Activated CD4-positive, alpha-beta memory T cell treated with anti-CD3 and anti-CD28 coated beads for 36 hours (primary cell): ENCODE results near the gene DNPEP. TPM values are rescaled to one million over a fixed set of nuclear protein-coding genes. Genes with fewer than 3 reads are reported as not detected.
"Not testable (repeated sequence)": the region's sequence is repeated elsewhere in the genome, so short reads cannot be mapped to it uniquely, and the experiment has no call there.

Experiments
- CTCF ChIA-PET: fragments of 350-600 bp; sonication (Branson Sonifier 250); formaldehyde crosslinking; loops from one replicate; lab custom pipeline; 2021; ENCODE audit warnings: antibody characterized with exemption, inconsistent platforms; lab: Charles Lee
- POLR2A ChIA-PET: fragments of 350-600 bp; sonication (Branson Sonifier 250); formaldehyde crosslinking; loops from one replicate; lab custom pipeline; 2021; ENCODE audit warnings: antibody characterized with exemption; lab: Charles Lee
- DNase-seq: peaks from one replicate; pipeline ENCODE4 v3.0.0-alpha.2; 2020
- H3K27ac Mint-ChIP-seq: one replicate; pipeline ENCODE4 v1.8.0; 2021; ENCODE audit warnings: mixed read lengths
- H3K27me3 Mint-ChIP-seq: one replicate; pipeline ENCODE4 v1.8.0; 2021; ENCODE audit warnings: mixed read lengths
- H3K36me3 Mint-ChIP-seq: one replicate; pipeline ENCODE4 v1.8.0; 2021; ENCODE audit warnings: mixed read lengths
- H3K4me1 Mint-ChIP-seq: one replicate; pipeline ENCODE4 v1.8.0; 2021; ENCODE audit warnings: low read depth, mixed read lengths
- H3K4me3 Mint-ChIP-seq: one replicate; pipeline ENCODE4 v1.8.0; 2021; ENCODE audit warnings: mild to moderate bottlenecking, mixed read lengths
- H3K9me3 Mint-ChIP-seq: one replicate; pipeline ENCODE4 v1.8.0; 2021; ENCODE audit warnings: mixed read lengths
- intact Hi-C: fragments of 100-400 bp; cut with micrococcal nuclease; formaldehyde crosslinking; loops from one replicate; pipeline ENCODE4 v1.15.1; 2023
- total RNA-seq, 2 experiments: library from RNA; stranded (reverse); gene quantifications; one replicate each; pipeline ENCODE4 v1.2.3, GENCODE V29; 2021

Gene DNPEP
- total RNA-seq, 2 experiments from 2014 or later, result 71.6 to 74.2 TPM

- POLR2A ChIA-PET, DNase-seq, H3K27me3 Mint-ChIP-seq, H3K27ac Mint-ChIP-seq, H3K9me3 Mint-ChIP-seq, H3K36me3 Mint-ChIP-seq, CTCF ChIA-PET, intact Hi-C loops, H3K4me3 Mint-ChIP-seq: not testable (repeated sequence)
- H3K4me1 Mint-ChIP-seq, result peaks cover 10% of the 10 kb centered on the region
Measured at GRCh38 chr2:219395056-219395455, 7.3 kb upstream of the DNPEP start.

DNA sequence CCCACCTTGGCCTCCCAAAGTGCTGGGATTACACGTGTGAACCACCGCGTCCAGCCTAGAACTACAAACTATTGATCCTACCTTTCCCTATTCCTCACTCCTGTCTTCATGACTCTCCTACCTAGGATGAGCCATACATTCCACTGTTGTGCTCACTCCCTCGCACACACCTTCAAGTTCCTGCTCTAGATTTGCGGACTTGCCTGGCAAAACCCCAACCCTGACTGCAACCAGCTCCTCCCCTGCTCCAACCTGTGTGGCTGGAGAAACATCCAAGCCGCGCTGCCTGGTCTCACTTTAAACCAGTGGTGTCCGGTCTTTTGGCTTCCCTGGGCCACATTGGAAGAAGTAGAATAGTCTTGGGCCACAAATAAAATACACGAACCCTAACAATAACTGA, 5.0 kb upstream of the DNPEP start:
- Mint-ChIP-seq H3K36me3 (no peaks in the 10 kb centered on the region), H3K4me3 (no peak overlapping the region), H3K9me3 (no peaks in the 10 kb centered on the region), H3K27ac (no peak overlapping the region), H3K4me1 (peaks cover 16% of the 10 kb centered on the region), H3K27me3 (no peaks in the 10 kb centered on the region)
- intact Hi-C loops, result no loop called here
- POLR2A ChIA-PET, result no interaction called here
- CTCF ChIA-PET, result interaction anchor here (0.8 to 1.6 kb wide), 3 partner anchors 9 to 139 kb away, joined by 3 to 14 read pairs (median 4); no protein-coding TSS in a partner anchor
- no peak for DNase-seq

DNA sequence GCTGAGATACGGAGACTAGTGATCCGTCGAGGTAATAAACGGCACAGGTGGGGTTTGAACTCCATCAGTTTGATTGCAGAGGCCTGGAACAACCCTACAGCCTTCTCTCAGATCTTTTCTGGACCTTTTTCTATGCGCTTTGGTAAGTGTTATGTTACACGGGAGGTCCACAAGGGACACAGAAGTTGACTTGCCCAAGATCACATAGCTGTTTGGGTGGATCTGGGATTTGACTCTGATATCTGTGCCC, 1.1 kb upstream of the DNPEP start:
- Mint-ChIP-seq H3K36me3 (peaks cover 18% of the 10 kb centered on the region), H3K27me3 (no peaks in the 10 kb centered on the region), H3K9me3 (no peaks in the 10 kb centered on the region), H3K27ac (peak overlapping the region; percentile 66), H3K4me3 (peak overlapping the region; percentile 69), H3K4me1 (peaks cover 16% of the 10 kb centered on the region)
- ChIA-PET POLR2A (interaction anchor here (0.8 to 1.9 kb wide), 4 partner anchors 8 to 155 kb away, joined by 3 to 6 read pairs (median 4); partner anchors contain the start of genes CHPF and TMEM198), CTCF (interaction anchor here (0.9 to 3.0 kb wide), 13 partner anchors 14 to 183 kb away, joined by 3 to 18 read pairs (median 4); partner anchors contain the start of genes DNAJB2, GMPPA, TUBA4B and ZFAND2B)
- DNase-seq, result no peak
- intact Hi-C loops, result loop anchor here (1.0 to 5.0 kb wide), 11 partner anchors 109 to 982 kb away; partner anchors contain the start of genes ANKZF1, ATG9A, CHPF and GMPPA

DNA sequence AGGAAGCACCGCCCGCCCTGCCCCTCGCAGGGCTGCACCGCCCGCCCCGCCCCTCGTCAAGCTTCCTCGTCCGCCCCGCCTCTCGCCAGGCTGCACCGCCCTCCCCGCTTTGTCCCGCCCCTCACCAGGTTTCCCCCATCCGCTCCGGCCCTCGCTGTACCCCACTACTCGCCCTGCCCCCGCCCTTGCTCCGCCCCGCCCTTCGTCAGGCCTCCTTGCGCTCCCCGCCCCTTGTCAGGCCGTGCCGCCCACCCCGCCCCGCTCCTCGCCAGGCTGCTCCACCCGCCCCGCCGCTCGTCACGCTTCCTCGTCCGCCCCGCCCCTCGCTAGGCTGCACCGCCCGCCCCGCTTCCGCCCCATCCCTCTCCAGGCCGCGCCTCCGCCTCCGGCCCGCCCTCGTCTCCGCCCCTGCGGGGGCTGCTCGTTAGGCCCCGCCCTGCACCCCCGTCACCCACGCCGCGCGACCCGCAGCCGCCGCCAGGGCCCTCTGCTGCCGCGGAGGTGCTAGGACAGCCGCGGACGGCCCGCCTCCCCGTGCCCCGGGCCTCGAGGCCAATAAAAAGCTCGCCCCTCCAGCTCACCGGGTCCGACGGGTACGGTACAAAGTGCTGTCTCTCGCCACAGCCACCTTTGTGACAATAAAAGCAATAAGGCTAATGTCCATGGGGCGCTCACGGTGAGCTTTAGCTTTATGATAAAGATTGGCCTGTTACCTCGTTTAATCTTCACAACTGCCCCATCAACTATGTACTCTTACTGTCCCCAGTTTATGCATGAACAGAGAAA, 602 bp upstream of the DNPEP start:
- Mint-ChIP-seq H3K27me3 (no peaks in the 10 kb centered on the region), H3K4me3 (peak overlapping the region; percentile 69), H3K9me3 (no peaks in the 10 kb centered on the region), H3K36me3 (peaks cover 23% of the 10 kb centered on the region), H3K27ac (peak overlapping the region; percentile 66), H3K4me1 (peaks cover 16% of the 10 kb centered on the region)
- intact Hi-C loops, result loop anchor here (1.0 to 5.0 kb wide), 11 partner anchors 110 to 981 kb away; partner anchors contain the start of genes ANKZF1, ATG9A, CHPF and GMPPA
- POLR2A ChIA-PET, result interaction anchor here (0.8 to 1.9 kb wide), 10 partner anchors 9 to 491 kb away, joined by 3 to 6 read pairs (median 4); partner anchors contain the start of genes CHPF, CNPPD1, DNAJB2 and GMPPA
- CTCF ChIA-PET, result interaction anchor here (0.7 to 3.0 kb wide), 18 partner anchors 14 to 232 kb away, joined by 3 to 18 read pairs (median 4); partner anchors contain the start of genes DNAJB2, GMPPA, TUBA4B and ZFAND2B
- peak; percentile 99 for DNase-seq

DNA sequence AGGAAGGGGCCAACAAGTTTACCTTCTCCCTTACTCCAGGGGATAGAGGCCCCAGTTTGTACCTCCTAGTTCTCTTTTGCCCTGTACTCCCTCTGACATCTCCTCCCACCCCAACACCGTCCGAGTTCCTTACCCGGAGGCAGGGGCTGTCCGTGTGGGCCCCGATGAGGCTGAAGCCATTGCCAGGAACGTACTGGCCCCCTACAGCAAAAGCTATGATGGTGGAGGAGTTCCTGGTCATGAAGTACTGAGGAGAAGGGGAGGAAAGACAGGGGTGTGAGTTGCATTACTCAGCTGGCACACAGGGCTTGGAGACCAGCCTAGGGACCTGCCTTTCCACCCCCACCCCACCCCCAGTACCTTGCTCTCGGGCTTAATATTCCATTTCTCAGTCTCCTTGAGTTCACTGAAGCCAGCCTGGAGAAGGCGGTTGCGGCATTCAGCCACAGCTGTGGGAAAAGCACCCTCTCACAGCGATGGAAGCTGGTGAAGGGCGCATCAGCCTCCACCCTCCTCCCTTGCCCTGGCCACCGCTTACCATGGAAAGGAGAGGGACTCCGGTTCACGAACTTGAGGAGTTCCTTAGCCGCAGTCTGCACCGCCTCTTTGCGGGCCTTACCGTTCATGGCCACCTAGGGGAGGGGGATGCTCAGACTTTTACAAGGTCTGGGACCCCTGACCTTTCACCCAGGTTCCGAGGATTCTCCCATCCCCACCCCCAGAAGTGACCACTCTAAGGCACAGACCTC, 1.0 kb downstream of the DNPEP start:
- H3K27me3 Mint-ChIP-seq, result no peaks in the 10 kb centered on the region
- DNase-seq, result peak; percentile 25
- H3K9me3 Mint-ChIP-seq, result no peaks in the 10 kb centered on the region
- H3K36me3 Mint-ChIP-seq, result peaks cover 28% of the 10 kb centered on the region
- POLR2A ChIA-PET, result interaction anchor here (0.6 to 1.7 kb wide), 4 partner anchors 108 to 210 kb away, joined by 3 to 5 read pairs (median 5); partner anchors contain the start of genes CNPPD1, DNAJB2 and TUBA4A
- CTCF ChIA-PET, result interaction anchor here (1.0 to 3.0 kb wide), 4 partner anchors 16 to 154 kb away, joined by 3 to 18 read pairs (median 7); partner anchors contain the start of gene DNAJB2
- H3K4me3 Mint-ChIP-seq, result peak overlapping the region; percentile 94
- H3K4me1 Mint-ChIP-seq, result peaks cover 16% of the 10 kb centered on the region
- H3K27ac Mint-ChIP-seq, result peak overlapping the region; percentile 91
- intact Hi-C loops, result loop anchor here (1.0 to 5.0 kb wide), 3 partner anchors 107 to 979 kb away; partner anchors contain the start of gene DNAJB2

GRCh38 chr2:219385958-219386520, 1.7 kb downstream of the DNPEP start:
- peaks cover 33% of the 10 kb centered on the region for H3K36me3 Mint-ChIP-seq
- DNase-seq, result no peak
- H3K27ac Mint-ChIP-seq, result no peak overlapping the region
- H3K9me3 Mint-ChIP-seq, result no peaks in the 10 kb centered on the region
- peak overlapping the region; percentile 94 for H3K4me3 Mint-ChIP-seq
- H3K27me3 Mint-ChIP-seq, result no peaks in the 10 kb centered on the region
- intact Hi-C loops, result loop anchor here (5.0 kb wide), 2 partner anchors 489 to 979 kb away; no protein-coding TSS in a partner anchor
- peaks cover 16% of the 10 kb centered on the region for H3K4me1 Mint-ChIP-seq
- POLR2A ChIA-PET, result no interaction called here
- CTCF ChIA-PET, result interaction anchor here (1.0 to 1.7 kb wide), 2 partner anchors 91 to 216 kb away, joined by 3 to 9 read pairs; partner anchors contain the start of gene SLC23A3

DNA sequence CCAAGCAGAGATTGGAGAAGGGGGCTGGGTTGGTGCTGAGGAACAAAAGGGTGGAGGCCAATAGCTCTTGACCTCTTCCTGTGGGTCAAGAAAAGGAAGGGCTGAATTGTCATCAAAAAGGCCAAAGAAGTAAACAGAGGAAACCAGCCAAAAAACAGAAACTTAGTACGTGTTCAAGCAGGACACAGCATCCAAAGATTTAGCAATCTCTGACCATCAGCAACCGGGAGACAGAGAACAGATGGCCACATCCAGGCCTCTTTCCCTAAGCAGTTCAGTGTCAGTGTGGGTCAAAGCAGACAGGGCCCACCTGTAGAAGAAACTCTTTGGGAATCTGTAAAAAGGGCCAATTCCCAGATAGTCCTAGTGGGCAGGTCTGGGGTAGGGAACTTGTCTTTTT, 2.9 kb downstream of the DNPEP start:
- DNase-seq, result no peak
- CTCF ChIA-PET, result interaction anchor here (1.0 to 1.3 kb wide), 2 partner anchors 90 to 215 kb away, joined by 3 read pairs; partner anchors contain the start of gene SLC23A3
- Mint-ChIP-seq H3K4me1 (peaks cover 16% of the 10 kb centered on the region), H3K36me3 (peaks cover 34% of the 10 kb centered on the region), H3K4me3 (no peak overlapping the region), H3K27me3 (no peaks in the 10 kb centered on the region), H3K27ac (no peak overlapping the region), H3K9me3 (no peaks in the 10 kb centered on the region)
- POLR2A ChIA-PET, result no interaction called here
- intact Hi-C loops, result loop anchor here (5.0 kb wide), 2 partner anchors 488 to 978 kb away; no protein-coding TSS in a partner anchor

GRCh38 chr2:219384083-219384713, 3.5 kb downstream of the DNPEP start:
- no peaks in the 10 kb centered on the region for H3K27me3 Mint-ChIP-seq
- peaks cover 16% of the 10 kb centered on the region for H3K4me1 Mint-ChIP-seq
- H3K9me3 Mint-ChIP-seq, result no peaks in the 10 kb centered on the region
- no peak overlapping the region for H3K27ac Mint-ChIP-seq
- peaks cover 34% of the 10 kb centered on the region for H3K36me3 Mint-ChIP-seq
- CTCF ChIA-PET, result interaction anchor here (1.3 kb wide), 1 partner anchor 89 kb away, joined by 3 read pairs; no protein-coding TSS in a partner anchor
- intact Hi-C loops, result no loop called here
- H3K4me3 Mint-ChIP-seq, result no peak overlapping the region
- DNase-seq, result no peak
- POLR2A ChIA-PET, result no interaction called here

GRCh38 chr2:219381448-219381847, 6.3 kb downstream of the DNPEP start:
- no peaks in the 10 kb centered on the region for H3K27me3 Mint-ChIP-seq
- DNase-seq, result no peak
- intact Hi-C loops, result no loop called here
- peaks cover 40% of the 10 kb centered on the region for H3K36me3 Mint-ChIP-seq
- no peaks in the 10 kb centered on the region for H3K9me3 Mint-ChIP-seq
- H3K4me3 Mint-ChIP-seq, result no peak overlapping the region
- POLR2A ChIA-PET, result no interaction called here
- no peak overlapping the region for H3K27ac Mint-ChIP-seq
- peaks cover 4% of the 10 kb centered on the region for H3K4me1 Mint-ChIP-seq
- CTCF ChIA-PET, result no interaction called here

- Mint-ChIP-seq H3K4me3 (no peak overlapping the region), H3K27ac (no peak overlapping the region), H3K36me3 (peaks cover 36% of the 10 kb centered on the region), H3K9me3 (no peaks in the 10 kb centered on the region), H3K4me1 (peaks cover under 1% of the 10 kb centered on the region), H3K27me3 (no peaks in the 10 kb centered on the region)
- no peak for DNase-seq
- intact Hi-C loops, result no loop called here
- ChIA-PET POLR2A (no interaction called here), CTCF (no interaction called here)
Measured at GRCh38 chr2:219380926-219381325, 6.8 kb downstream of the DNPEP start.
